IPS-18a (cell line): ENCODE measurements around the gene TDRD3.

ENCODE experiments used
- H3K27ac ChIP-seq: one replicate; pipeline ENCODE4 v1.5.1; 2013; ENCODE audit warnings: low read length
- H3K27me3 ChIP-seq: one replicate; pipeline ENCODE4 v1.6.1; 2013; ENCODE audit warnings: mild to moderate bottlenecking, low read length; ENCODE audit not compliant: control insufficient read depth, insufficient read depth
- H3K36me3 ChIP-seq: one replicate; pipeline ENCODE4 v1.6.1; 2013; ENCODE audit warnings: low read depth, low read length; ENCODE audit not compliant: control insufficient read depth
- H3K4me1 ChIP-seq: one replicate; pipeline ENCODE4 v1.6.1; 2013; ENCODE audit warnings: low read depth, low read length; ENCODE audit not compliant: control insufficient read depth
- H3K4me3 ChIP-seq: one replicate; pipeline ENCODE4 v1.5.1; 2013; ENCODE audit warnings: low read length
- H3K9ac ChIP-seq: one replicate; pipeline ENCODE4 v1.6.1; 2013; ENCODE audit warnings: mild to moderate bottlenecking, low read length, moderate library complexity
- H3K9me3 ChIP-seq: one replicate; pipeline ENCODE4 v1.6.1; 2013; ENCODE audit warnings: low read depth, low read length; ENCODE audit not compliant: control insufficient read depth

Gene TDRD3

DNA sequence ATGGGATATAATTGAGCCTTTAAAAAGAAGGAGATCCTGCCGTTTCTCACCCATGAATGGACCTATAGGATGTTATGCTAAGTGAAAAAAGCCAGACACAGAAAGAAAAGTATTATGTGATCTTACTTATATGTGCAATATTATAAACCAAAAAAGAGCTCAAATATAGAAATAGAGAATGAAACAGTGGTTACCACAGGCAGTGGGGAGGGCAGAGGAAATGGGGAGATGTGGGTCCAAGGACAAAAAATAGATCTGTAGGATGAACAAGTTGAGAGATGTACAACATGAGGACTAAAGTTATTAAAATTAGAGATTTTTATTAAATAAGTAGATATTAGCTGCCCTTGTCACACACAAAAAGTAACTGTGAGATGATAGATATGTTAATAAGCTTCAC is 29.1 kb downstream of the TDRD3 start:
- Histone ChIP-seq H3K4me3 (no peak overlapping the region), H3K36me3 (no peaks in the 10 kb centered on the region), H3K4me1 (no peaks in the 10 kb centered on the region), H3K9me3 (no peaks in the 10 kb centered on the region), H3K27me3 (no peaks in the 10 kb centered on the region), H3K9ac (no peak overlapping the region), H3K27ac (no peak overlapping the region)

DNA sequence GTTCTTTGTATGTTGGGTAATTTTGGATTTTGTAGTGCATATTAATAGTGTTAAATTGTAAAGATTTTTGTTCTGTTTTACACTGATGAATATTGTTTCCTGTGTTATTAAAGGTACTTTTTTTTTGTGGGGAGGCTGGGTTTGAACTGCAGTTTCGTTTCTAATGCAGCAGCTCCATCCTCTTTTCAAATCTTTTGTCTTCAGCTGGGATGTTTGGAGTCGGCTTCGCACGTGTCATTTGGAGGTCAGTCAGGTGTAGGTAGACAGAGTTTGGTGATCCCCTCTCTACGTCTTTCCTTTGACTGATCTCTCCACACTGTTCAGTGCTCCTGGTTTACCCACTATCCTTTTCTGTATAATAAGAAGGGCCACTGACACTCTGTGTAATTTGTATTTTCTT is 30.3 kb downstream of the TDRD3 start:
- Histone ChIP-seq H3K27me3 (no peaks in the 10 kb centered on the region), H3K4me3 (no peak overlapping the region), H3K9me3 (no peaks in the 10 kb centered on the region), H3K36me3 (no peaks in the 10 kb centered on the region), H3K4me1 (no peaks in the 10 kb centered on the region), H3K27ac (no peak overlapping the region), H3K9ac (no peak overlapping the region)

DNA sequence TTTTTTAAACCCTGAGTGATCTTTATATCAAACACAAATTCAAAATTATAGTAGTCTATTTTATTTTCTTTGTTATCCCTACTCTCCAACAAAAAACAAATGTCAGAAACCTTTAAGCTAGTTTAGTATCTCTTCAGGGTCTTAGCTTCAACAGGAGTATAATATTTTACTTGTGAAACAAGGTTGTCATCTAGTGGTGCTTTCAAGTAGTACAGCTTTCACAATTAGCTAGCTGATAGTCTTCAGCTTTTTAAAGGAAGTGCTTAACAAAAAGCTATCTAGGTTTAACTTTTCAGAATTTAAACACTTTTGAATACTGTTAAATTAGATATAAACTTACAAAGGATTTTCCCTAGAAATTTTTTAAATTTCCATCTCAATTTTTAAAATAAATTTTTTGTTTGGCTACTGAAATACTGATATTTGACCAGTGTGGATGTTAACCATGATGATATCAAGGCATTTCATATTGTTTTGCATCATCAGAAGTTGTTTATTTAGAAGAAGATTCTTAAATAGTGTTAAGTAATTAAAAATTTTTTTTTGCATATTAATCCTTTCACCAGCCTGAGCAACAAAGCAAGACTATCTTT is 34.2 kb downstream of the TDRD3 start:
- Histone ChIP-seq H3K9me3 (no peaks in the 10 kb centered on the region), H3K27ac (no peak overlapping the region)

DNA sequence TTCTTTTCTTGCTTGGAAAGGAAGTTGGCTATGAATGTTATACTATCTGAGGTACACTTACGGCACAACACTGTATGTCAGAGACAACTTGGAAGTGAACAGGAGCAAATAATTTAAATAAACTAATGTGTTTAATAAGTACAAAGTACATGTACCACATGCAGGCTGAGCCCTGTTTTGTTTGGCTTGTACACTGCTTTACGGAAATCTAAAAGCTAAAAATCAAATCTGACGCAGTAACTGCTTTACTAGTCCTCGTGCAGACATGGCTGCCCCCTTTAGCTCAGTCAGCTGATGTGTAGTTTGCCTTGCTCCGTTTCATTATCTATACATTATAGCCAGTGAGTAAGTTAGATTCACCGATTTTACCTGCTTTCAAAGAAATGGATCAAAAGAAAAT is 36.5 kb downstream of the TDRD3 start:
- H3K4me1 ChIP-seq: no peaks in the 10 kb centered on the region
- no peak overlapping the region for H3K4me3 ChIP-seq
- no peak overlapping the region for H3K9ac ChIP-seq
- no peaks in the 10 kb centered on the region for H3K27me3 ChIP-seq
- H3K9me3 ChIP-seq: no peaks in the 10 kb centered on the region
- no peaks in the 10 kb centered on the region for H3K36me3 ChIP-seq
- H3K27ac ChIP-seq: no peak overlapping the region

More for the DNA sequence above, 34.2 kb downstream of the TDRD3 start:
- Histone ChIP-seq H3K9ac (no peak overlapping the region), H3K4me1 (no peaks in the 10 kb centered on the region), H3K4me3 (no peak overlapping the region), H3K27me3 (no peaks in the 10 kb centered on the region), H3K36me3 (no peaks in the 10 kb centered on the region)

DNA sequence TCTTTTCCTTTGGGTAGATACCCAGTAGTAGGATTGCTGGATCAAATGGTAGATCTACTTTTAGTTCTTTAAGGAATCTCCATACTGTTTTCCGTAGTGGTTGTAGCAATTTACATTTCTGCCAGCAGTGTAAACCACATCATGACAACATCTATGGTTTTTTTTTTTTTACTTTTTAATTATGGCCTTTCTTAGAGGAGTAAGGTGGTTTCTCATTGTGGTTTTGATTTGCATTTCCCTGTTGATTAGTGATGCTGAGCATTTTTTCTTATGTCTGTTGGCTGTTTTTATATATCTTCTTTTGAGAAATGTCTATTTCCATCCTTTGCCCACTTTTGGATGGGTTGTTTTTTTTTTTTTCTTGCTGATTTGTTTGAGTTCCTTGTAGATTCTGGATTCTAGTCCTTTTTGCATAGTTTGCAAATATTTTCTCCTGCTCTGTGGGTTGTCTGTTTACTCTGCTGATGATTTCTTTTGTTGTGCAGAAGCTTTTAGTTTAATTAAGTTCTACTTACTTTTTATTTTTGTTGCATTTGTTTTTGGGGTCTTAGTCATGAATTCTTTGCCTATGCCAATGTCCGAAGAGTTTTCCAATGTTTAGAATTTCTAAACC is 38.8 kb downstream of the TDRD3 start:
- no peaks in the 10 kb centered on the region for H3K9me3 ChIP-seq
- H3K27ac ChIP-seq: no peak overlapping the region
- H3K27me3 ChIP-seq: no peaks in the 10 kb centered on the region
- H3K4me1 ChIP-seq: no peaks in the 10 kb centered on the region
- no peak overlapping the region for H3K9ac ChIP-seq
- no peaks in the 10 kb centered on the region for H3K36me3 ChIP-seq
- H3K4me3 ChIP-seq: no peak overlapping the region

DNA sequence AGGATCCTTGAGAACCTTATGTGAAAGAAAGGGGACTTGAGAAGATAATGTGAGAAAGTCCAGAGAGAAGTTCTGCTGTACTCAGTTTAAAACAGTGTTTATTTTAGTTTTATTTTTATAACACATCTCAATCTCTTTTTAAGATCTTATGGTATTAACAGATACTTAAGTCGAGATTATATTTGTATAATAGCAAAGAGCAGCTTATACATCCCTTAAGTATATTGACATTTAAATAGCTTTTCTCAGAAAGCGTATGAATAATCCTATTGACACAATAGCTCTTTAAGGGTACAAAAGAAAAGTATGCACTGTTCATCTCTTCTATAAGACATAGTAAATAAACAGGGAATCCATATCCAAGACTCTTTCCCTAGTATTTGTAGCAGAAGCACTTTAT is 42.2 kb downstream of the TDRD3 start:
- Histone ChIP-seq H3K27ac (no peak overlapping the region), H3K27me3 (no peaks in the 10 kb centered on the region), H3K4me1 (no peaks in the 10 kb centered on the region), H3K9ac (no peak overlapping the region), H3K9me3 (no peaks in the 10 kb centered on the region), H3K36me3 (no peaks in the 10 kb centered on the region), H3K4me3 (no peak overlapping the region)

DNA sequence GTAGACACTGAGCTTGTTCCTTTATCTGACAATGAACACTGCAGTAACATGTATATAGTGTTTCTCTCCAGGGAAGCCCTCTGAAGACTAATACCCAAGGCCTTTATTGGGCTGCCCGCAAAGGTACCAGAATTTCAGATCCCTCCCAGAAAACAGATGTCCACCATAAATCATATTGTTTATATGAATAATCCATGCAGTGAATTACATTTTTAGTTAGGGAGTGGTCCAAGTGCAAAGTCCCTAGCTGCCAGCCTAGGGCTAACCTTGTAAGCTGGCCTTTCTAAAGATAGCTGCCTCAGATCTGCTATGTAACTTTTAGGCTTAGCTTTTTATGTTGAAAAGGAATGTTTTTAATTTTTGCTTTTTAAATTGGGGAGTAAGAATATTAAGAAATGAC is 44.7 kb downstream of the TDRD3 start:
- Histone ChIP-seq H3K36me3 (no peaks in the 10 kb centered on the region), H3K9me3 (no peaks in the 10 kb centered on the region)

DNA sequence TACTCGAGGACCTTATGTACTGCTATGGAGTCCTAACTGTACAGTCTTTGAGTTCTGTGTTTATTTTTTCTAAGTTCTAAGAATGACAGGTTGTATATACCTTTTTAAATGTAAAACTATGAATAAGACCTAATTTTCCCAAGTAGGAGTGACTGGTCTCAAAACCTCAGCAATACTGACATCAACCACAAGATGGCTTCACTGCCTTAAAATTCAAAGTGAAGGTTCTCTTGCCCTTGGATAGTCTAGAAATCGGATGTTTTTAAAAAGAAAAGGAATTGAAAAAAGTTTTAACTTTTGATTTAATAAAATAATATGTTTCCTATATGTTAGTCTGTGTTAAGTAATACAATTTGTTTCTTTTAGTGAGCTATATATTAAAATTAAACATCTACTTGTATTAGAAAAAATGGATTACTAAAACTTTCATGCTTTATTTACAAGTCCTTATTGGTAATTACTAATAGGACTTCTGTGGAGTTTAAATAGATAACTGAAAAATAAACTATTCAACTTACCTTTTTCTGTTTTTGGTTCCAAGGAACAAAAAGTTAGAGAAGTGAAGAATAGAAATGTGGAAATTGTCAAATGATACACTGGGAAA is 52.0 kb downstream of the TDRD3 start:
- Histone ChIP-seq H3K9me3 (no peaks in the 10 kb centered on the region), H3K9ac (no peak overlapping the region), H3K4me1 (no peaks in the 10 kb centered on the region), H3K4me3 (no peak overlapping the region), H3K27ac (no peak overlapping the region), H3K27me3 (no peaks in the 10 kb centered on the region), H3K36me3 (no peaks in the 10 kb centered on the region)

More for the DNA sequence above, 44.7 kb downstream of the TDRD3 start:
- Histone ChIP-seq H3K4me3 (no peak overlapping the region), H3K4me1 (no peaks in the 10 kb centered on the region), H3K27me3 (no peaks in the 10 kb centered on the region), H3K9ac (no peak overlapping the region), H3K27ac (no peak overlapping the region)

DNA sequence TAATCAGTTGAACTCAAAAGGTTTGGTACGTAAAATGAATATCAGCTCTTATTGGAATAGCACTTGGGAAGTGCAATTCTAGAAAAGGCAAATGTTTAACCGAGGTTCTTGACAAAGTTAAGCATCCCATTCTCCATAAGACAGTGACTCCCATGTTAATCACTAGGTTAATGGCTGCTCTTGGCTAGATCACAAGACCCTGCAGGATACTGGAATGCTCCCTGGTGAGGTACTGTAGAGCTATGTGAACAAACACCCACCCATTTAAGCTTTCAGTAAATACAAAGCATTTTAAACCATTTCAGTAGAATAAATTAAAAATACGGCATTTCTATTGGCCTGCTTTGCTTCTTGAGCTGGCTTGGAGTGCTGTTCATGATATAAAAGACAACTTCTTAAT is 56.5 kb downstream of the TDRD3 start:
- no peak overlapping the region for H3K4me3 ChIP-seq
- no peaks in the 10 kb centered on the region for H3K4me1 ChIP-seq
- no peaks in the 10 kb centered on the region for H3K36me3 ChIP-seq
- H3K27ac ChIP-seq: no peak overlapping the region
- no peaks in the 10 kb centered on the region for H3K27me3 ChIP-seq
- H3K9me3 ChIP-seq: no peaks in the 10 kb centered on the region
- no peak overlapping the region for H3K9ac ChIP-seq

DNA sequence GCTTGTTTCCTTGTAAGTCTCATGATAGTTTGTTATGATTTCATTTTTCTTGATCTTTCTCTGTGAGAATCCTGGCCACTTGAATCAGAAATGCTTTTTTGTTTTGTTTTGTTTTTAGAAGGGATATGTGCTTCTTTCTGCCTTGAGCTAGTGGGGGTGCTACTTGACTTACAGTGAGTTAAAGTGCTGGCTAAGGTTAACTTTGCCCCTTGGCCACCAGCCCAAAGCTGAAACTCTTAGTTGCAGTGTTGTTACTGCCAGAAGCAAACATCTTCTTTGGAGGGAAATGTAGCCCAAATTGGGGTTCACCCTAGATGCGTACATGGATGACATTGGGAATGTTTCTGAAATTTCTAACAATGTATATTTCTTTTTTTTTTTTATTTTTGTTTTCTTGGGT is 57.4 kb downstream of the TDRD3 start:
- Histone ChIP-seq H3K27ac (no peak overlapping the region), H3K36me3 (no peaks in the 10 kb centered on the region), H3K27me3 (no peaks in the 10 kb centered on the region), H3K4me1 (no peaks in the 10 kb centered on the region), H3K4me3 (no peak overlapping the region), H3K9ac (no peak overlapping the region), H3K9me3 (no peaks in the 10 kb centered on the region)

DNA sequence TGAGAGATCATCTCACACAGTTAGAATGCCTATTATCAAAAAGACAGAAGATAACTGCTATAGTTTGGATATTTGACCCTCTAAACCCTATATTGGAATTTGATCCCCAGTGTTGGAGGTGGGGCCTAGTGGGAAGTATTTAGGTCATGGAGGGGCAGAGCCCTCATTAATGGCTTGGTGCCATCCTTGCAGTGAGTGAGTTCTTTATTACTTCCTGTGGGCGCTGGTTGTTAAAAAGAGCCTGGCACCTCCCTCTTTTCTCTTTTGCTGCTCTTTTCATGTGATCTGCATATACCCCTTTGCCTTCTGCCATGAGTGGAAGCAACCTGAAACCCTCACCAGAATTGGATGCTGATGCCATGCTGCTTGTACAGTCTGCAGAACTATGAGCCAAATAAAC is 66.8 kb downstream of the TDRD3 start:
- no peaks in the 10 kb centered on the region for H3K36me3 ChIP-seq
- no peaks in the 10 kb centered on the region for H3K9me3 ChIP-seq
- no peaks in the 10 kb centered on the region for H3K27me3 ChIP-seq
- no peak overlapping the region for H3K4me3 ChIP-seq
- no peak overlapping the region for H3K9ac ChIP-seq
- H3K27ac ChIP-seq: no peak overlapping the region
- no peaks in the 10 kb centered on the region for H3K4me1 ChIP-seq

DNA sequence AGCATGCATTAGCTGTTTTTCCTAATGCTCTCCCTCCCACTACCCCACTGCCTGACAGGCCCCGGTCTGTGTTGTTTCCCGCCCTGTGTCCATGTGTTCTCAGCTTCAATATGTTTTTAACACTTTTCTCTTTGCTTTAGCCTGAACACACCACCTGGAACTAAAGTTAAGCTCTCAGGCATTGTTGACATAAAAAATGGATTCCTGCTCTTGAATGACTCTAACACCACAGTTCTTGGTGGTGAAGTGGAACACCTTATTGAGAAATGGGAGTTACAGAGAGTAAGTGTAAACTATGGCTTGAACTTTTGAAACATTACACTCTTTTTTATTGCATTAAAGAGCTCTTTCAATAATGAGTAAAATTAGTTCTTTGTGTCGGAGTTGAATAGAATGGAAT is 70.1 kb downstream of the TDRD3 start:
- Histone ChIP-seq H3K27ac (no peak overlapping the region), H3K27me3 (no peaks in the 10 kb centered on the region), H3K4me3 (no peak overlapping the region), H3K9me3 (no peaks in the 10 kb centered on the region), H3K9ac (no peak overlapping the region), H3K36me3 (no peaks in the 10 kb centered on the region), H3K4me1 (no peaks in the 10 kb centered on the region)
